GM18870 (cell line): ENCODE results near the gene TMEFF2.
A peak's percentile ranks its signal among the peaks of the same experiment; 100 is the strongest.
"Not testable (repeated sequence)": the region's sequence is repeated elsewhere in the genome, so short reads cannot be mapped to it uniquely, and the experiment has no call there.

Experiments
- ATAC-seq: cut with Tn5 transposase; IDR thresholded peaks from one replicate; pipeline ENCODE4 v1.9.1; 2021; ENCODE audit warnings: moderate library complexity; ENCODE audit not compliant: unreplicated experiment

TMEFF2 gene

DNA sequence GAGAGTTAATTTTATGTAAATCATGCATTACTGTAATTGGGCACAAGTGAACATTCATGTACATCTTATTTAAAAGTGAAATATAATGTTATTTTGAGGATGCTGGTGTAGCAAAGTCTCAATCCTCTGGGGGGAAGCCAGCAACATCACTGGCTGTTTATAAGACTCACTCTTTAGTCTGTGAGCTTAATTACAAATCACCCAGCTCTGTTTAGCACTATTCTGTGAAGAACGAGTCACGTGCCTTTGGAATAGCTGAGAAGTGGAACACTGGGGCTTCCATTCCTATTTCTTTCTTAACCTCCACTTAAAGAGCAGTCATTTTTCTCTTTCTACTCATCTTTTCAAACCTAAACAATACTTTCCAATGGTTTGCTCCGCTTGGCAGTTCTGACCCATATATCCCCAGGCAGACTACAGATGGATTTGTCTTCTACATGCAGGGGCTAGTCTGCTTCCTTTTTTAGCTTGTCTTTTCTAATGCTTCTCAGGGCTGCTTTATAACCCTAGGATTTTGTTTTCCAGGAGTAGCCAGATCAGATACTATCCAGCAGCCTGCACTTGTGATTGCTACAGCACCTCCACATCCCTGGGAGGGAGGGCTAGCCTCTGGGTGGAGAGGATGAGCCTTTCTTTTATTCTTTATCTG, 252.5 kb downstream of the TMEFF2 start:
- ATAC-seq: no peak

DNA sequence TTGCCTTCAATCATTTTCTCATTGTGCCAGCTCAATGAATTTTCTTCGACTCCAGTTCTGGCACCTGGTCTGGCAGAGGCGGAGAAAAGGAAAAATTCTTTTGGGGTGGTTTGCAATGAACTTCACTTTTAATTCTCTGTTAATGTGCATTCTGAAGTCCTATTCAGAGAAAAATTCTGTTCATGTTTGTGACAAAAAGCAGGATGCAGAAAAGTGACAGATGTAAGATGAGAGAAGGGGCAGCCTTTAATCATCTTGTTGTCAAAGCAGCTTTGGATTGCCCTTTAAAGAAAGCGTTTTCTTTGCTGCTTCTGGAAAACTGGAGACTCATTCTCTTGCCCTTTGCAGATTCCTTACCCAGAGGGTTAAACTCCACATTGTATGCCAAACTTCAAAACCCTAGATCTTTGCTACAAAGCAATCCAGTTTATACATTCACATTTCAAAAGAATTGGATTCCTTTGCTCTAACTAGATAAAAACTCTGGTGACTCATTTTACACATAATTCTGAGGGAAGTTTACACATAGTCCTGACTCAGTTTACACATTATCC, 253.3 kb downstream of the TMEFF2 start:
- ATAC-seq: no peak

DNA sequence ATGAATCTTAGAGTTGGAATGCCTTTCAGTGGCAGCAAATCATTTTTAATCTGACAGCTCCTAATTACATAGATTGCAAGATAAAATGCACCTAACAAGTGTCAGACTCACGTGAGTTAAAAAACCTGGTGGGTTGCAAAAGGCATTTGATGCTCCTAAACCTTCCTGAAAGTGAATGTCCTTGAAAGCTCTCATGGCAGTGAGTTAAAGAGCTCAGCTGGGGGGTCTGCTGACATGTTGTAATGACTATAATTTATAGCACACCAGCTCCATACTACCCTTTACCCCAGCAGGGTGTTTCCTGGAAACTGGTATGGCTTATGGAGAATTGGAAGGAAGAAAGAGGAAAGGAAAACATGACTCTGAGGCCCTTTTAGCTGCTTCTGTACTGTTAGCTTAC, 256.0 kb downstream of the TMEFF2 start:
- no peak for ATAC-seq

DNA sequence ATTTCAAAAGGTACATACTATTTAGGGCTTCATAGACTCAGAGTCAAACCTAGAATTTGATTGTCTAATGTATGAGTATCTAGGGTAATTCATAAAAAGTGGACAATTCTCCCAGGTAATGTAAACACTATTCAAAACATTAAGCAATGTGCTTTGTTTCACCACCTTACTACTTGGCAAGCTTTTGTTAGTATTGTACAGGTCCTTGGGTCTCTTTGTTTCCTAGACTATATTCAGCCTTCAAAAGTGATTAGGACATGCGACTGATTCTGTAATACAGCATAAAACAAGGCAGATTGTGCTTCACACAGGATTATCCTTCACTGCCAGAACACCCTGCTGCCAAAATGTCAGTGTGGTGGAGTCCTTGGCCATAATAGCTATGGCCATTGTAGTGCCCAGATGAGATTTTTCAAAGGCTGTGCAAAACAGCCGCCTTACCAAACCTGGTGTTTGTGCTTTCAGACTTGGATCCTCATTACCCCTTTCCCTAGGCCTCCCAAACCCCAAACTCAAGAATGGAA, 257.8 kb downstream of the TMEFF2 start:
- ATAC-seq: no peak

DNA sequence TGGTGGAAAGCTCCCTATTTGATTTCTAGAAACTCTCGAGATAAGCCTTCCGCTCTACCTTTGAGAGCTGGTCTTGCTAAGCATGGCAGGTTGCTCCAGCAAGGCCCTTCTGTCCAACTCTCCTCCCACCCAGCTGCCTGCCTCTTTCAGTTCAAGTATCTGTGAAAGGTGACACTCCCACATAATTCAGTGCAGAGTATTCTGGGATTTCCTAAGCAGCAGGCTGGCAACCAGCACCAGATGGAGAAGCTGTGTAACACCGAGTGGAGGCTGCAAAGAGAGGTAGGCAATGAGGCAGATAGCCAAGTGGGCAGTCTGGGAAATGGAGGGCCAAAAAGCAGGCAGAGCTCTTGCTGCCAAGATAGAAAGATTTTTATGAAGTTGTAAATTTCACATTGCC, 259.5 kb downstream of the TMEFF2 start:
- ATAC-seq: no peak

DNA sequence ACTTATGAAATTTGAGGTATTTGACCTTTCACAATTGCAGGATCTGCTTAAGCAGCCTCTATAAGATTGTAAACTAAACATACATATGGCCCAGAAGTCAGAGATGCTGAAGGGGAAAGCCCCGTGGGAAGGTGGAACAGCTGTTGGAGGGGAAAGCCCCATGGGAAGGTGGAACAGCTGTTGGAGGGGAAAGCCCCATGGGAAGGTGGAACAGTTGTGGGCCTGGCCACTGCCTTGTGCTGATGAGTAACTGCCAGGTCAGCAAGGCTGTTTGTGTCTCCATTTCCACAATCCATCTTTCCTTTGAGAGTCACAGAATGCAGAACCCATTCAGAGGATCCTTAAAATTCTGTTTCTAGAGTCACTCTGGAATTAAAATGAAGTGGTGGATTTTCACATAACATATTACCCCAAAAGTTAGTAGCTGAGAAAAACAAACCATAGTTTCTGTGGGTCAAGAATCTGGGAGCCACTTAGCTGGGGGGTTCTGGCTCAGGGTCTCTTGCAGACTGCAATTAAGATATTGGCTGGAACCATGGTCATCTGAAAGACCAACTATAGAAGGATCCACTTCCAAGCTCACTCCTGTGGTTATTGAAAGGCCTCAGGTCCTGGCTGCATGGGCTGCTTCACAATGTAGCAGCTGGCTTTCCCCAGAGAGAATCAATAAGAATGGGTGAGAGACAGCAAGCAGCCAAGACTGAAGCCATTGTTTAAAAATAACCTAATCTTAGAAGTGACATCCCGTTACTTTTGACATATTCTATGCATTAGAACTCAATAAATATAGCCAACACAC, 261.2 kb downstream of the TMEFF2 start:
- peak; percentile 96 for ATAC-seq

DNA sequence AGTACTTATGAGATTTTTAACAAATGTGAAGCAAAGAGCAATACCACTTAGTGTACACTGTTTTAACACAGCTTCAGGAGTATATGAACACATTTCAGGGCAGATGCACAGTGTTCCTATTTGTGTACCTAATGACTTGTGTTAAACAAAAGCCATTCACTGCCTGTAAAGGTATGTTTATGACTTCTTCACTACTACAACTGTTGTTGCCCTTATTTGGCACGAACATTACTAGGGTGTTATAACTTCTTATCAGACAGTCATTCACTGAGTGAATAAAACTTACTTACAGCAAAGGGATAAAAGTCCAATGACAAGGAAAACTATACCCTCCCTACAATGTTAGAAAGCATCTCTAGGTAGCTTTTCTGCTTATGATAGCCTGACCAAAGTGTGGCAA, 262.4 kb downstream of the TMEFF2 start:
- no peak for ATAC-seq

DNA sequence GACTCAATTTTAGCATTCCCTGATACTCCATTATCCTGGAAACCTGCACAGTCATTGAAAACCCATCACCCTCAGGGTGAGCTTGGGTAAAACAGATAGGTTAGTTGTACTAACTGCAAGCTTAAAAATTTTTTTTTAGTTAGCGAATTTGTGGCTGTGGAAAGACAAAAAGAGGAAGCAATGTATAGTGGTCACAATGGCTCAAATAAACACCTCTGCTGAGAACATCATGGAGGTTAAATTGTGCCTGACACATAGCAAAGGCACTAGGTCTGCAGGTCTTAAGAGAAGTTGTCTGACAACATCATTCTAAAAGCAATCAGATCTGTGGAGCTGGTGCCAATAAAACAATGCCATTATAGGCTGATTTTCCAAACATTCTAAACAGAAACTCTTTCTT, 263.4 kb downstream of the TMEFF2 start:
- peak; percentile 38 for ATAC-seq

DNA sequence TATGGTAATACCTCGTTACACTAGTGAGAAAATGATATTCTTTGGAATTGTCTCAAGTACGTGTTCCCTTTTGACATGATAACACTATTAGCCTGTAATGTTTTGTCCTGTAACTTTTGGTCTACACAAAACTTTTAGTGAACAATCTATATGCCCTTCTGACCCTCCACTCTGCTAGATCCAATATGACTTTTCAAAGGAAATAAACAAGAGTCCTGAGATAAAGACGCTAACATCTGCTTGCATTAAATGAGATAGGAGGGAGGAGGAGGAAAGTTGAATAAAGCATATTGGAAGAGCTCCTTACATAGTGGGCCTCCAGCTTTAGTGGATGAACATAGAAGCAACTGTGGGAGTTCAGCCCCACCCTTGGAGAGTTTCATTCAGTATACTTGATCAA, 264.5 kb downstream of the TMEFF2 start:
- no peak for ATAC-seq

DNA sequence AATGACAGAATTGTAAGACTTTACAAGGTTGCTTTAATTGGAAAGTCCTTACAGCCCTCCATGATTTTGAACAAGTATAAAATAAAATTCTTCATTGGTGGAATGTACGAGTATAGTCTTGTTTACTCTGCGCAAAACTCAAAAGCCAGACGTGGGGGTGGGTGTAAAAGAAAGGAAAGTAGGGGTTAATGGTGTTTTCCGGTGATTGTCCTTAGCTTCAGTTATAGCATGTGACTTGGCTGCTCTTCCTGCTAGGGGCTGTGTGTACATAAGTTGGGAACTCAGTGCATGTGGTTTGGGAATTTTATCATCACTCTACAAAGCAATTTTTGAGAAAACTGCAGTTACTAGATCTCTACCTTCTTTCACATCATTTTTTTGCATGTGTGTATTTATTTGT, 265.4 kb downstream of the TMEFF2 start:
- ATAC-seq: no peak

DNA sequence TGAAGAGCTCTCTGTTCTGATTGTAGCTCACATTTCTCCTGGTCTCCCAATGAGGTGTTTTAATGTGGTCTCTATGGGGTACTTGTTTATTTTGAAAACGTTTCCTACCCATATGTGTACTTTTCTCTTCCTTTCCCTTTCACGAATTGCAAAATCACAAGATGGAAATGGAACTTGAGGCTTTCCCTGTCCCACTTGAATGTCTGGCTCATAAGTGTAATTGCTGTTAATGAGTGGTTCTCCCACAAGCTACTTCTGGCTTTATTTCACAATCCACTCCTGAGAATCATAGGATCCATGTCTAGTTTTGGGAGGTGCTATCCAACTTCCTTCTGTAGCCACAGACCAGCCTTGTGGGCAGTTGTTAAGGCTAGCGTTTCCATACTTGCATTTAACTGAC, 266.7 kb downstream of the TMEFF2 start:
- ATAC-seq: no peak

DNA sequence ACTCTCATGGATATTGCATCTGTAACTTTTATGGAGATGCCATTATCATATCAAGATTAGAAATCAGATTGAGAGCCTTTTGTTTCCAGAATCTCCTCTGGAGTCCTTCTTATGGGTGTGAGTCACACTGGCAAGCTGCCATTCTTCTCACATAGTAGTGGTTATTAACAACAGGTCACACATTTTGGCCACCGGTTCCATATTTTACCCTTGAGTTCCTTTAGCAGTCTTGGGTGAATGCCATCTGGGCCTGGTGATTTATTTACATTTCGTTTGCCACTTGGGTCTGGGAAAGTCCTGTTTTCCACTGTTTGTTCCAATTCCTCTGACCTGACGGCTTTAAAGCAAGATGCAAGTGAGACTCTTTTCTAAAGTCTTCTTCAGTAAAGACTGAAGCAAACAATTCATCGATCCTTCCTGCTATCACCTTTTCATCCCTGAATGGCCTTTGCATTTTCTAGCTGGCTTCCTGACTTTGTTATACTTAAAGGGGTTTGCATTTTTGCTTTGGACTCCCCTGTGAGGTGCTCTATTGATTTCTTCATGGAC, 267.3 kb downstream of the TMEFF2 start:
- no peak for ATAC-seq

DNA sequence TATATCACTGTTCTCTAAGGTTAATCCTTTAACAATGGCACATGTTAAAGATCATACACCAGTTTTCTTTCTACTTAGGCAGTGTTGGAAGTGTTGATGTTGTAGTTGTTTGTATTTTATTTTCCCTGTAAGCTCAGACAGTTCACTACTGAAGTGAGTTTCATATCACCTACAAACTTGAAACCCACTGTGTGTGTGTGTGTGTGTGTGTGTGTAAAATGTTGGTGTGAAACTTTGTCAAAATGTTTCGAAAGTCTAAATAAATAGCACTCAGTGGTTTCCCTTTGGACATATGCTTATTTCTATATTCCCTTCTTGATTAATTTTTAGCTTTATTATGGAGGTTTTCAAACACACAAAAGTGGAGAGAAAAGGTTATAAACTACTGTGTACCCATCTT, 268.1 kb downstream of the TMEFF2 start:
- ATAC-seq: no peak

DNA sequence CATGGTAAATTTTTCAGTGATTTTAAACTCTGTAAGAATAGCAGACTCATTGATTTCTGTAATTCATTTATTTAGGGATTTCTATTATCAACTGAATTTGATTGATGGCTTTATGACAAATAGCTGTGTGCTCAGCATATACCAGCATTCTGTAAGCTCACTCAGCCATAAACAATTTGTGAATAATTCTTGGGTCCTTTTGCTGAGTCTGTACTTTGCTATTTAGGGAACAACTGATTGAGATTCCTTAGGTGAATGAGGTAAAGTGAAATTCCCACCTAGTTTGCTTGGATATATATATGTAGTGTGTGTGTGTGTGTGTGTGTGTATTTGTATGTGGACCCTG, 271.1 kb downstream of the TMEFF2 start:
- ATAC-seq: no peak

DNA sequence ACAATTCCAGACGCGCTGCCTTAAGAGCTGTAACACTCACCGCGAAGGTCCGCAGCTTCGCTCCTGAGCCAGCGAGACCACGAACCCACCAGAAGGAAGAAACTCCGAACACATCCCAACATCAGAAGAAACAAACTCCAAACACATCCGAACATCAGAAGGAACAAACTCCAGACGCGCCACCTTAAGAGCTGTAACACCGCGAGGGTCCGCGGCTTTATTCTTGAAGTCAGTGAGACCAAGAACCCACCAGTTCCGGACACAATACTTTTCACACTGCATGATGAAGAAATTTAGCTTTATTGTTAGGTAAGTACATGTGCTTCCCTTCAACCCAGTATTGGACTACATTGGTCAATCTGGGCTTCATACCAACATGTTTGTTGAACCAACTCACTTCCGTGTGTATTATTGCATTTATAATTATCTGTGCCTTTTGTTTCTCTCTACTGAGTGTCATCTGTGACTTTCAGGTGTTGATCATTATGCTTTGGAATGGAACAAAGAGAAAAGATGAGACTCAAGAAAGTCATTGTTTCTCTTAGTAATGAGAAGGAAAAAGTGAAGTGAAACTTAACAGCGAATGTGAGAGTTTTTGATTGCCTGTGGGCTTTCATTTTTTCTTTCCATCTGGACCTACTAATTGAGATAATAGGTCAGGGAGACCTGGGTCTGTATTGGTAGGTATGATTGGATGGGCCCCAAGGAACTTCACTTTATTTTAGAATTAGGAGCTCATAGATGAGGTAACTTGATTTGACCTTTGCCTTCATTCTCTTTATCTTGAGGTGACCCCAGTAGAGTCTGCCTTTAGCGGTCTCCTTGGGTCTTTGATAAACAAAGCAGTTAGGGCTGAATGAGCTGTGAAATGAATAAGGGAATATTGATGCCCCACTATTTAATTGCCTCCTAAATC, 271.7 kb downstream of the TMEFF2 start:
- peak; percentile 97 for ATAC-seq

DNA sequence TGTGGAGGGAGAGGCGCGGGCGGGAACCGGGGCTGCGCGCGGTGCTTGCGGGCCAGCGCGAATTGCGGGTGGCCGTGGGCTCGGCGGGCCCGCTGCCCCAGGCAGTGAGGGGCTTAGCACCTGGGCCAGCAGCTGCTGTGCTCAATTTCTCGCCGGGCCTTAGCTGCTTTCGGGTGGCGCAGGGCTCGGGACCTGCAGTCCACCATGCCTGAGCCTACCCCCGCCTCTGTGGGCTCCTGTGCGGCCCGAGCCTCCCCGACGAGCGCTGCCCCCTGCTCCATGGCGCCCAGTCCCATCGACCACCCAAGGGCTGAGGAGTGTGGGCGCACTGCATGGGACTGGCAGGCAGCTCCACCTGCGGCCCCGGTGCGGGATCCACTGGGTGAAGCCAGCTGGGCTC, 273.1 kb downstream of the TMEFF2 start:
- ATAC-seq: not testable (repeated sequence)

DNA sequence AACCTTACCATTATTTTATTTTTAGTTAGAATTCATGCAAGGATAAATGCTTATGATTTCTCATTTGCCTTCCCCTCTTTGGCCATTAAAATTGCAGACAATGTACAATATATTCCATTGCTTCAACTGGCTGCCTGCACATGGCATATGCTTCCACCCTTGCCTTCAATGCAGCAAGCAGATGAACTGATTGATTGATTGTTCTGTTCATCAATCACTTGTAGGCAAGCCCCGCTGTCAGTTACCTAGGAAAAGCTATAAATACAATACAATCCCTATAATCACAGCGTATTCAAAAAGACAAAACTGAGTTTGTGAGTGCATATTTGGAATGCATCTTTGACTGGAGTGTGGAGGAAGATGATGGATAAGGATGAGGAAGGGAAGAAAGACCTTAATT, 274.2 kb downstream of the TMEFF2 start:
- no peak for ATAC-seq

DNA sequence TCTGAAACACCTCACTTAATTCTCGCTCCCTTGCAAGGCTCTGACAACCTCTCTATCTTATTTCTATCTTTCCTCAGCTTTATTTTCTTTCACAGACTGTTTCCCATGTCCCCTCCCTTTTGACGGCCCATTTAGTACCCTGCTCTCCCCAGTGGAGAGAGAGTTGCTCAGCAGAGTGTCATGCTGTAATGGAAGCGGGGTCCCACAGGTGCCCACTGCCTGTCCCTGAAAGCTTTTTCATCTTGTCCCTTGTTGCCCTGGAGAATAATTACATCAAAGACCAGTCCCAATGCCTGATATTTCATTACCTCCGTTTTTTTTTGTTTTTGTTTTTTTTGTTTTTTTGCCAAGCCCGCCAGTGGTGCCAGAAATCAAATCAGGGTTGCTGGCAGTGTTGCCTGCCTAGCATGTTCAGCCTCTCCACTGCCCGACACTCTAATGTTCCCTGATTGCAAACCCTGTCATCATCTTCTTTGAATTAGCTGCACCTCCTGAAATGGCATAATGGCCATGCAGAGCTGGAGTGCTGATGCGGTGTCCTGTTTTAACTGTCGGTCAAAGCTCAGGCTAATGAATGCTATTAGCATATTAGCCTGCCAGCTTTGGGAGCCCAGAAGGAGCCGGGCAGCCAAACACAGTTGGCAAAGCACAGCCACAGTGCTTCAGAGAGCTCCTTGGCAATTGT, 276.6 kb downstream of the TMEFF2 start:
- no peak for ATAC-seq

DNA sequence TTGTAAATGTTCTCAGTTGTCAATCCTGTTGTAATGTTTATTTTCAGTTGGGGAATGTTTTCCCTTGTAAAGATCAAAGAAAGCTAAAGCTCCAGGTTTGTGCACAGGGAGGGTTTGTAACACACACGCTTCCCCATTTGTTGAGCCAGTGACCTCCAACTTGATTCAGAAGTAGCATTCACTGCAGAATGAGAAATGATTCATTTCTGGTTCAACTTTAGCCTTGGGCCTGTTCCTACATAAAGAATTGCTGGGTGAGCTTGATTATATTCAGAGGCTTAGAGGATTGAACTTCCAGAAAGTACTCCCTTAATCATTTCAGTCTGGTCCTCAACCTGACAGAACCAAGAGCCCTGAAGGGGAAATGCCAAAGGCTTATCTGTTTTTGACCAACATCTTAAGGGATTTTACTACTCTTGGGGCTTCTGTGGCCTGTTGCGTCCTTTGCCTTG, 277.3 kb downstream of the TMEFF2 start:
- no peak for ATAC-seq

DNA sequence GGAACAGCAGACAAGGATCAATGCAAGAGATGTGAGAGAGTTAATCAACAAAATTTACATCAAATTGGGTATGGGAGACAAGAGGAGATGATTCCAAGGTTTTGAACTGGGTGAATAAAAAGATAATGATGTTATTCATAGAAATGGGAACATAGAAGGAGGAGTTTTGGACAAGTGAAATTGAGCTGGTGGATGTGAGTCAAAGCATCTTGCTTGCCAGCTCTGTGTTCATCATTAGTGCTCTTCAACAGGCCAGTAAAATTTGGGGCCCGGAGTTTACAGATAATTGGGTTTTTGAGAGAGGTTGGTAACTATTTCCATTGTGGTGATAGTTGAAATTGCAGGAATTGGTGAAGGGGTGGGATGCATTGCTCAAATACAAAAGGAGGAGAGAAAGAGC, 277.9 kb downstream of the TMEFF2 start:
- ATAC-seq: no peak
